HEK293 (cell line): Measurements from ENCODE around the gene MYO5C.

ENCODE experiments used
- CTCF ChIA-PET: fragments of 350-600 bp; formaldehyde crosslinking; extraction: SDS; loops from one replicate; lab custom pipeline; 2021; ENCODE audit warnings: antibody characterized with exemption; lab: Yijun Ruan, JAX
- POLR2A ChIA-PET: fragments of 300-600 bp; formaldehyde crosslinking; extraction: SDS; loops from one replicate; lab custom pipeline; 2020; ENCODE audit warnings: antibody characterized with exemption, inconsistent platforms; lab: Yijun Ruan, JAX
- H3K27ac ChIP-seq: fragments of 200-500 bp; sonication (Bioruptor generic); 2 replicates; pipeline ENCODE4 v1.5.1; 2014; ENCODE audit warnings: low read depth, low read length, control low read depth, inconsistent platforms; ENCODE audit errors: extremely low read depth
- H3K36me3 ChIP-seq, 2 experiments: fragments of 200-500 bp in 1 of 2; sonication (Bioruptor generic) in 1 of 2; 1 replicate in 1 of 2; 2 replicates in 1 of 2; pipeline ENCODE4 v1.5.1; 2014 to 2017; ENCODE audit warnings: inconsistent platforms in 2 of 2, low read length in 2 of 2; ENCODE audit not compliant: control insufficient read depth in 2 of 2, insufficient read depth in 1 of 2
- H3K4me1 ChIP-seq: fragments of 200-500 bp; sonication (Bioruptor generic); 2 replicates; pipeline ENCODE4 v1.5.1; 2014; ENCODE audit warnings: mild to moderate bottlenecking, low read length, inconsistent platforms; ENCODE audit not compliant: control insufficient read depth, insufficient read depth
- H3K4me3 ChIP-seq: 2 replicates; pipeline ENCODE4 v1.5.1; 2011; ENCODE audit warnings: low read depth, mild to moderate bottlenecking, control low read depth, low read length, moderate library complexity
- H3K9me3 ChIP-seq: fragments of 200-500 bp; sonication (Bioruptor generic); 2 replicates; pipeline ENCODE4 v1.5.1; 2014; ENCODE audit warnings: low read depth, low read length, inconsistent platforms; ENCODE audit not compliant: control insufficient read depth, insufficient read depth
- ATF2 ChIP-seq: fragments of 450-650 bp; formaldehyde crosslinking; IDR thresholded peaks from 2 replicates; pipeline ENCODE4 v1.5.1; 2016; ENCODE audit warnings: missing biosample characterization, missing genetic modification characterization, low read depth
- HOXD13 ChIP-seq: sonication (generic); formaldehyde crosslinking; IDR thresholded peaks from 2 replicates; pipeline ENCODE4 v1.8.0; 2022; ENCODE audit warnings: missing genetic modification reagents, borderline replicate concordance
- PATZ1 ChIP-seq: fragments of 450-650 bp; formaldehyde crosslinking; IDR thresholded peaks from 2 replicates; pipeline ENCODE4 v1.5.1; 2016; ENCODE audit warnings: missing biosample characterization, missing genetic modification characterization
- REST ChIP-seq: fragments of 450-650 bp; formaldehyde crosslinking; IDR thresholded peaks from 2 replicates; pipeline ENCODE4 v1.5.1; 2016; ENCODE audit warnings: missing biosample characterization, missing genetic modification characterization
- SP7 ChIP-seq: fragments of 450-650 bp; formaldehyde crosslinking; IDR thresholded peaks from 2 replicates; pipeline ENCODE4 v1.5.1; 2016; ENCODE audit warnings: missing biosample characterization, missing genetic modification characterization
- ZEB2 ChIP-seq: fragments of 450-650 bp; formaldehyde crosslinking; IDR thresholded peaks from 2 replicates; pipeline ENCODE4 v1.5.1; 2016; ENCODE audit warnings: missing biosample characterization, missing genetic modification characterization
- ZNF155 ChIP-seq: fragments of 450-650 bp; formaldehyde crosslinking; IDR thresholded peaks from 2 replicates; pipeline ENCODE4 v1.5.1; 2016; ENCODE audit warnings: missing biosample characterization, missing genetic modification characterization
- ZNF157 ChIP-seq: fragments of 450-650 bp; formaldehyde crosslinking; IDR thresholded peaks from 2 replicates; pipeline ENCODE4 v1.5.1; 2016; ENCODE audit warnings: missing biosample characterization, missing genetic modification characterization
- ZNF169 ChIP-seq: fragments of 450-650 bp; formaldehyde crosslinking; IDR thresholded peaks from 2 replicates; pipeline ENCODE4 v1.5.1; 2016; ENCODE audit warnings: missing biosample characterization, missing genetic modification characterization
- ZNF184 ChIP-seq: fragments of 450-650 bp; IDR thresholded peaks from 2 replicates; pipeline ENCODE4 v1.5.1; 2018; ENCODE audit warnings: missing biosample characterization, mild to moderate bottlenecking, missing genetic modification characterization
- ZNF23 ChIP-seq: fragments of 450-650 bp; formaldehyde crosslinking; IDR thresholded peaks from 2 replicates; pipeline ENCODE4 v1.5.1; 2016; ENCODE audit warnings: missing biosample characterization, missing genetic modification characterization, borderline replicate concordance
- ZNF274 ChIP-seq, 2 experiments: fragments of 200-500 bp in 1 of 2; fragments of 450-650 bp in 1 of 2; sonication (Bioruptor generic) in 1 of 2; formaldehyde crosslinking in 1 of 2; IDR thresholded peaks; 2 replicates each; pipeline versions ENCODE4 v1.5.1 to v1.6.1; 2014 to 2016; ENCODE audit warnings: borderline replicate concordance in 1 of 2, inconsistent platforms in 1 of 2, low read length in 1 of 2, missing biosample characterization in 1 of 2, missing genetic modification characterization in 1 of 2
- ZNF280D ChIP-seq: fragments of 450-650 bp; formaldehyde crosslinking; IDR thresholded peaks from 2 replicates; pipeline ENCODE4 v1.5.1; 2016; ENCODE audit warnings: missing biosample characterization, missing genetic modification characterization
- ZNF341 ChIP-seq: fragments of 450-650 bp; formaldehyde crosslinking; IDR thresholded peaks from 2 replicates; pipeline ENCODE4; 2016; ENCODE audit warnings: low read depth, missing biosample characterization, missing genetic modification characterization
- ZNF354C ChIP-seq: fragments of 450-650 bp; formaldehyde crosslinking; IDR thresholded peaks from 2 replicates; pipeline ENCODE4 v1.5.1; 2016; ENCODE audit warnings: missing biosample characterization, missing genetic modification characterization, low read depth, borderline replicate concordance
- ZNF362 ChIP-seq: fragments of 450-650 bp; formaldehyde crosslinking; IDR thresholded peaks from 2 replicates; pipeline ENCODE4 v1.5.1; 2016; ENCODE audit warnings: missing biosample characterization, missing genetic modification characterization
- ZNF391 ChIP-seq: fragments of 450-650 bp; formaldehyde crosslinking; IDR thresholded peaks from 2 replicates; pipeline ENCODE4 v1.5.1; 2016; ENCODE audit warnings: low read depth, missing biosample characterization, missing genetic modification characterization, borderline replicate concordance
- ZNF404 ChIP-seq: fragments of 450-650 bp; formaldehyde crosslinking; IDR thresholded peaks from 2 replicates; pipeline ENCODE4 v1.5.1; 2017; ENCODE audit warnings: missing biosample characterization, missing genetic modification characterization
- ZNF529 ChIP-seq: fragments of 450-650 bp; formaldehyde crosslinking; IDR thresholded peaks from 2 replicates; pipeline ENCODE4 v1.5.1; 2017; ENCODE audit warnings: missing genetic modification characterization, missing biosample characterization; ENCODE audit not compliant: insufficient replicate concordance
- ZNF585B ChIP-seq: fragments of 450-650 bp; formaldehyde crosslinking; IDR thresholded peaks from 2 replicates; pipeline ENCODE4 v1.5.1; 2016; ENCODE audit warnings: missing biosample characterization, missing genetic modification characterization
- ZNF76 ChIP-seq: fragments of 450-650 bp; formaldehyde crosslinking; IDR thresholded peaks from 2 replicates; pipeline ENCODE4; 2016; ENCODE audit warnings: low read depth, missing biosample characterization, missing genetic modification characterization, borderline replicate concordance
- ZNF830 ChIP-seq: fragments of 450-650 bp; IDR thresholded peaks from 2 replicates; pipeline ENCODE4 v1.5.0; 2018; ENCODE audit warnings: missing biosample characterization, missing genetic modification characterization, low read depth, mild to moderate bottlenecking, moderate library complexity

Gene MYO5C

GRCh38 chr15:52263563-52264282 is 31.9 kb downstream of the MYO5C start (continued):
- TF ChIP-seq ZNF280D (no peak), ZNF391 (tag by site-specific recombination) (no peak), ZNF830 (tag by site-specific recombination) (no peak), ZNF529 (tag by site-specific recombination) (no peak), ZNF169 (tag by site-specific recombination) (no peak), SP7 (tag by site-specific recombination) (no peak), HOXD13 (CRISPR knock-in tag) (no peak), ZNF362 (tag by site-specific recombination) (no peak)

GRCh38 chr15:52262364-52262763 is 33.2 kb downstream of the MYO5C start:
- Histone ChIP-seq H3K27ac (no peak overlapping the region), H3K36me3 (peaks cover 0 to 38% of the 10 kb centered on the region in 2 experiments; a peak in 2 of 3 replicates)
- CTCF ChIA-PET, result interaction anchor here (0.6 to 1.2 kb wide), 3 partner anchors 10 to 307 kb away, joined by 3 to 4 read pairs (median 3); partner anchors contain the start of gene ARPP19

More at GRCh38 chr15:52262364-52262763, 33.2 kb downstream of the MYO5C start:
- Histone ChIP-seq H3K4me3 (no peak overlapping the region), H3K4me1 (0 out of 2 replicates have a peak, but pooled peaks cover 4% of the 10 kb centered on the region), H3K9me3 (no peaks in the 10 kb centered on the region)
- POLR2A ChIA-PET, result no interaction called here
- TF ChIP-seq ZNF23 (tag by site-specific recombination) (no peak), ZNF404 (tag by site-specific recombination) (no peak), ZNF354C (no peak), ZEB2 (no peak), ZNF155 (tag by site-specific recombination) (no peak), ATF2 (no peak), REST (tag by site-specific recombination) (no peak), ZNF157 (tag by site-specific recombination) (no peak), PATZ1 (no peak), ZNF585B (tag by site-specific recombination) (no peak), ZNF76 (tag by site-specific recombination) (no peak), ZNF184 (tag by site-specific recombination) (no peak), ZNF274 (IDR thresholded peaks at IDR 0.05; ENCODE audit: low read length) (no peak), ZNF274 (tag by site-specific recombination; IDR thresholded peaks at IDR 0.05; ENCODE audit: borderline replicate concordance) (no peak), ZNF341 (tag by site-specific recombination) (no peak)
